Activated CD8-positive, alpha-beta memory T cell treated with anti-CD3 and anti-CD28 coated beads for 48 hours (primary cell): ENCODE data around the gene DTNBP1.

Experiments used
- DNase-seq, 3 experiments: peaks; one replicate each; pipeline ENCODE4 v3.0.0-alpha.2; 2020; ENCODE audit warnings: low read depth in 2 of 3, low spot score in 2 of 3

DTNBP1 gene

DNA sequence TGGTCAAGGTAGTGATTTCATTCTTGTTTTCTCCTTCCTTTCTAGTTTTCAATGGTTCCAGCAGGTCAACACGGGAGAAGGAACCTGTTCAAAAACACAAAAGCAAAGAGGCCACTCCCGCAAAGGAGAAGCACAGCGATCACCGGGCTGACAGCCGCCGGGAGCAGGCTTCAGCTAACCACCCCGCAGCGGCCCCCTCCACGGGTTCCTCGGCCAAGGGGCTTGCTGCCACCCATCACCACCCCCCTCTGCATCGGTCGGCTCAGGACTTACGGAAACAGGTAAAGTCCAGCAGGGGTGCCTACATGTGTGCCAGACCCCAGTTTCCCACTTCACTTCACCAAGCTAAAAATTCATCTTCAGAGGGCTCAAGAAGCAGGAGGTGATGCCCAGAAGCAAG is 175.6 kb downstream of the DTNBP1 start:
- no peak for DNase-seq

DNA sequence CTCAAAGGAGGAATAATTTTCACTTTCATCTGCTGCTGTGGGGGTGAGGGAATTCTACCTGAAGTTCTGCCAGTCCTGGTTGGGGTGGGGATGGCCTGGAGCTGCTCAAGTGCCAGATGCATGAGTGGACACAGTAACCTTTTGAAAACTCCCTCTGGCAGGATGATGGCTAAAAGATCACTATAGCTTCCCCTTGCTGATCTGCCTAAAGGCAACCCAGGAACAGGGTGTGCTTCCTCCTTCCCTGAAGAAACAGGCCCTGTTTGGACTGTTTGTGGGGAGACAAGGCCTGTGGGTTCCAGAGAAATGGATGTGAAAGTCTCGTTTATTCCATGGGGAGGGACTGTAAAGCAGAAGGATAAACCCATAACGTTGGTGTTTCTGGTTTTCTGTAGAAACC is 176.9 kb downstream of the DTNBP1 start:
- DNase-seq = no peak

DNA sequence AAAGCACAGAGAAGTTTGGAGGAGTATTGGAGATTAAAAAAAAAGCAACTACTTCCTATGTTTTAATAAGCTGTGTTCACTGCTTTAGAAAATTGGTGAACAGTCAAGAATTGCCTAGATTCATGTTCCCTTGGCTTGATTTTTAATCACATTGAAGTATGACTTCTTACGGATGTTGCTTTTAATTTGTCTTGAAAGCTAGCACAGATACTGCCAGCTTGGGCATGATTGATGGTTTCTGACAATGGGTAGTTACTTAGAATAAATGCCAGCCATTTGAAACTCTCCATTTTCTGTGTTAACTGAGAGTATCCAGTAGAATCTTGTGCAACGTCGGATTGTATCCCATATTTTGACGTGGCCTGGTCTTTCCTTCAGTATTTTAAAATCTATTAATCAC is 178.0 kb downstream of the DTNBP1 start:
- no peak for DNase-seq

DNA sequence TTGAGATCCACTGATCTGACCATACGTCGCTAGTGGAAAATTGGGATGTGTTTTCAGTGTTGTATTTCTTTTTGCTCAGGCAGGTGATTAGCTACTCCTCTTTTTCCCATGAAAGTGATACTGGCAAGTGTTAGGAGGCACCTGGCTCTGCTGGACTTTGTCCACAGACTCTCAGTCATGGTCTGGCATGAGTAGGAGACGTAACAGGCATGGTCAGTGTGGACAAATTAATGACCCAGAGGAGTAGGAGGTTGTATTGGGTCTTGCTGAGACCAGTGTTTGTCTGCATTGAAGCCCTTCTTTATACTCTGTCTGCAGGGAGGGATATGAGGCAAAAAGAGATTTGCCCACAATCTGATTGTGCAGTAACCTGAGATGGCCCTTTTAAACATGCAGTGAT is 178.7 kb downstream of the DTNBP1 start:
- no peak for DNase-seq

DNA sequence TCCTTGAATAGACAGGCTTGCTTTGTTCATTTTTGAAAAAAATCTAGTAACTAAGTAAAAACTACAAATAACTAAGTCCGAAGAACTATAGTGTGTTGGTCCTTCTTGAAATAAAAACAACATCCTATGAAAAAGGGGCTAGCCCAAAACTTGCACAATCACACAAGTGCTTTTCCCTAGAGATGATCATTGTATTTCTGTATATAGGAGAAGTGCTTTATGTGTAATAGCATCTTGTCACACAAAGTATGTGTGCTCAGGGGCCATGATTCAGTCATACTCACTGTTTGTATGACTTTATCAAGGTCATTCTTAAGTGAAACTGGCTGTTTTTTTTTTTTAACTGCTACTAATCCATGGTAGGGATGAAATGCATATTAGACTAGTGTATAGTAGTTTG is 179.8 kb downstream of the DTNBP1 start:
- no peak for DNase-seq

DNA sequence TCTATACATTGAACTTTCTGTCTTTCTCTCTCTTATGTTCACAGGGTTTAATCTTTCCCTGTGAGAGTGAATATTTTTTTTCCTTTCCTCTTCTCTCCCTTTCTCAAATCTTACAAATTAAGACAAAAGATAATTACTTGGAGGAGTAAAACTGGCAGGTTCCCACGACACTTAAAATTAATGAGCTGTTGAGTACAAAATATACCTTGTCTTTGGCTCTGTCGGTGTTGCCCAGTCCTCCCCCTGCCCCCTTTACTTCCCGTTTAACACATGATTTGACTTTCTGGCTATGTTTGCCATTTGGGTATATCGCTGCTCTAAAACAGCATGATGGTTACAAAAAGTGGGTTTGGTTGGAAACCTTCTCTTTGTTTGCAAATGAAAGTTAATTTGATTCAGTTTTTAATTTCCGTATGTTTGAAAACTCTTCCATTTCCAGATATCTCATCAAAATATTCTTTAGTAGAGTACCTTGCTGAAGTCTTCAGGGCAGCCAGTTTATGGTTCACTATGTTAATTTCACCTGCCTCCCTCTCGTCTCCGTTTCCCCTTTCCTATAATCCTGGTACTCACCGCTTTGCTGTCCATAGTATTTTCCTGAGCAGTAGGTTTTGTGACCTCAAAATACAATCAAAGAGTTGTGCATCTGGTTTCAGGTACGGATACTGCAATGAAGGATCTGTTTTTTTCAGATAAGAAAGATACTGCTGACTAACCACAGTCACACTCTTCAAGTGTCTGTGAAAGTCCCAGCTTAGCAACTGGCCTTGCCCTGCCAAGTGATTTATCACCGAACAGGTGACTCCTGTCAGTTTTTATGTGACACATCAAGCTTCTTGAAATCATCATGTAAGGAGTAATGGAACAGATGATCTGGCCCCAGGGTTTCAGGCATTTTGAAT is 181.2 kb downstream of the DTNBP1 start:
- no peak for DNase-seq

DNA sequence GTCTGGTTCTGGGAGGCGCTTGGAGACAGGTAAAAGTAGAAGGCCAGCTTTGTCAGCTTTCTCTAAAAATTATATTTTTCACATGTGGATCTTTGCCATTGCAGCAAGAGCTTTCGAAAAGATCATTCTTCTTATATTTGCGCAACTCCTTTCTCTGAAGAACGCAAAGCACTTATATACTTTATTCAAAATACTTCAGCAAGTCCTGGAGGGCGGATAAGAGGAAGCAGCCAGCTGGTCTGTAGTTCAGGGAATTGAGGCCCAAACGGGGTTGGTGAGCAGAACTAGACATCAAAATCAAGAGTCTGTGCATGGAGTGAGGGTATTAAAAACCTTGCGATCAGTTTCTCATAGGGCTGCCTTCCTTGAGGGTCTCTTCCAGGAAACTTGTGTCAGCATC is 182.3 kb downstream of the DTNBP1 start:
- no peak for DNase-seq

DNA sequence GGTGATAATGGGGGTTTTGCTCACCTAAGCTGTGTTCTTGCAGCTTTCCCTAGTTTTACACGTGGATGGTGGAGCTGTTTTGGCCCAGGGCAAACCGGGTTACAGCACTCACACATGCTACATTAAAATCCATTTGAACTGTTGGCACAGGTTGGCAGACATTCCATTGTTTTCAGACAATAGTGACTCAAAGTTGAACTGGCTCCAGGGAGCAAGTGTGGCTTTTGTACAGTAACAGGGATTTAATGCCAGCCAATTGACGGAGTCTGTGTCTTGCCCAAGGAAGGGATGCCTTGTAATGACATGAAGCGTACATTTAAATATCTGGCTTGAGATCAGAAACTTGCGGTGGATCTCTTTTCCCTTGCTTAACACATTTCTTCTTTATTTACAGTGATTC is 183.1 kb downstream of the DTNBP1 start:
- no peak for DNase-seq

DNA sequence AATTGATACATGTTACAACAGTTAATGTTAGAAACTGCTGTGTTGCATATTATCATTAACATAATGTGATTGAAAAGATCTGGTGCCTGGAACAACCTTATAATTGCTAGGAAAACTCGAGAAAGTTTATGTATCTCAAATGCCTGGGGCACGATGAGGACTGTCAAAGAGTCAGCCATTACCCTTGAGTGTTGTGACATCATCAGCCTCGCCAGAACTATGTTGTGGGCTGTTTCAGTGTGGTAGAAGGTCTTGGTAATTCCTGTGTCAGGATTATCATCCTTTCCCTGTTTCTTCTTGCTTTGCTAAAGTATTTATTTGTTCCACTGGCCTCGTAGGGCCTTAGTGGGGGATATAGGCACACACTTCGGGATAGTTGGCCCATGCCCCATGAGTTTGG is 185.1 kb downstream of the DTNBP1 start:
- DNase-seq = no peak

DNA sequence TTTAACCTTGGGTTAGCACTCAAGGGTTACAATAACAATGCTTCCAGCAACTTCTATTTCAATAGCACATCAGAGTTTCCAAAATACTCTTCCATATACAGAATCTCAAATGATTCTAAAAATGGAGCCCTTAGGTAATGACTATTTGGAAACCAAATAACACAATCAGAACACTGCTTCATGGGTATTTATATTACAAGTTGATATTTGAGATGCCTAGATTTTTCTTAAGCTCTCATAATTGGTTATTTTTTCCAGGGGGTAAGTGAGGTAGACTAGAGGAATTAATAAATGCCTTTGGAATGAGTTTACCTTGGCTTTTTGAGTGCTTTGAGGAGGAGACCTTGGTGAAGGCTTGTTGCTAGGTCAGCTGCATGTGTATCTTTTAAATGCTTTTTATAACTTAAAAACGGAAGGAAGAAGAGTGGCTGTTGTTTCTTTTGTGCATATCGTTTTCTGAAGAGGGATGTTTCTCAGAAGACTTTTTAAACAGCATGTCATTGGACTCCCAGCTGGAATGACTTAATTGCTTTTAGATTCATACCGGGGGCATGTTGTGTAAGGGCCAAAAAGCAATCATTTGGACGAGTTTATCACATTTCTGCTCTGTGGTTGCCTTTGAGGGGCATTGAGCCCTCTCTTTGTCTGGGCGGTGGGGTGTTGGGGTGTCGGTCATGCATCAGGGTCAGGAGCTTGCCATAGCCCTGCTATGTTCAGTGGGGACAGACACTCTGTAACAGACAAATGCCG is 186.0 kb downstream of the DTNBP1 start:
- no peak for DNase-seq

DNA sequence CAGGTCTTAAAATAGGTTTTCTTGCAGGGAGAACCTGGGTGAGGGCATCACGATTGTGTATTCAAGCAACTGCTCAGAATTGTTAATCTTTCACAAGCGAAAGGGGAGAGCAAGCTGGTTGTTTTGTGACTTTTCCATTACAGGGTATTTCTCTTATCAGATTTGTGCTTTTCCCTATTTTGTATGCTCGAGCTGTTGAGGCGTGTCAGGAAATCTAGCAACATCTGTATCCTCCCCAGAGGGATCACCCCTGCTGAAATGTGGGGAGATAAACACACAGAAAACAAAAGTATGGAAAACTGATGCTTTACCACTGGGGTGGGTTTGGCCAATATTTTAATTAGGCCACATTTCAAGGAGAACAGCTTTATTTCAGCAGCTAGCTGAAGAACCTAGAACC is 187.0 kb downstream of the DTNBP1 start:
- DNase-seq = no peak

DNA sequence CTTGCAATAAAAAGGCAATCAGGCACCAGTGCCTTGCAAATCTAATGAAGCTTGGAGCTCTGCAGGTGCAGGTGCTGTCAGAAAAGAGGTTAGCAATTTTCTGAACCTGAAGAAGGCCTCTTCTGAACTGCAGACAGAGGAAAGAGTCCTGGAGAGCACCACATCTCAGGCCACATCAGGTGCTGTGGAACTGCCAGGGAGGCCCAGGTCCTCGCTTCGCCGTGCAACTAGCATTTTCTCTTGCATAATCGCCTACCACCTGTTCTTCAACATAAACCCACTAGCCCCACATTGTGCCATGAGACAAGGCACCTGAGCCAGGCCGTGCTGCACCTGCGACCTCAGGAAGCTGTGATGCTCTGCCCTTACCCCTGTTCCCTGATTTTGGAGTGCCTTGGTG is 187.6 kb downstream of the DTNBP1 start:
- DNase-seq = no peak

DNA sequence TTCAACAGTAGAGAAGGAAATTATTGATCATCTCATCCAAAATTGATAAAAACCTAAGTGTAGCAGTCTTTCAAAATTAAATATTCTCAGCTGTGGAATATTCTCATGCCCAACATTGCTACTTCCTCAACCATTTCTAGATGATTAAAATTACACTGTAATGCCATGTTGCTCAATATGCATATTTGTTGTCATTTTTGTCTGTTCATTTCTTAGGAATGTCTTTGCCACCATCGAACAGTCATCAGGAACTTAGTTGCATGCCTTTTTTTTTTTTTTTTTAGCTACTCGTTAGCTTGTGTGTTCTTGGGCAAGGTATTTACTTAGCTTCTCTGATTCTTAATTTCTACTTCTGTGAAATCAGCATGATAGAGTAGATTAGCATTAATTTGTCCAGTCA is 188.6 kb downstream of the DTNBP1 start:
- no peak for DNase-seq

DNA sequence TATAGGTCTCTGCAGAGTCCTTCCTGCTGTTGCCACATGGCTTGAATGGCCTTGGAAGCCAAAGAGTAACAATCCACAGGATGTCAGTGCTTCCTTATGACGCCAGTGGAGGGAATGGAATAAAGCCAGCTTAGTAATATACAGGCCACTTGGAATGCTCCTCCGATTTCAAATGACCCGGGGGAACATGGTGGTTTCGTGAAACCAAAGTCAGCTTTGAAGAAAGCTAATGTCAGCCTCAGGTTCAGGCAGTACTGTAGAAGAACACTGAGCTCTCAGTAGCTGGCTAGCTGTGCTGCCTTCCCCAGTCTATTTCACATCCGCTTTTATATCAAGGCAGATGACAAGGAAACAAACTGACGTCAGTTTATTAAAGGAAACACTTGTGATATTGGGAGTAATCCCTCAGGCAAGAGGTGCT is 189.1 kb downstream of the DTNBP1 start:
- DNase-seq = no peak

DNA sequence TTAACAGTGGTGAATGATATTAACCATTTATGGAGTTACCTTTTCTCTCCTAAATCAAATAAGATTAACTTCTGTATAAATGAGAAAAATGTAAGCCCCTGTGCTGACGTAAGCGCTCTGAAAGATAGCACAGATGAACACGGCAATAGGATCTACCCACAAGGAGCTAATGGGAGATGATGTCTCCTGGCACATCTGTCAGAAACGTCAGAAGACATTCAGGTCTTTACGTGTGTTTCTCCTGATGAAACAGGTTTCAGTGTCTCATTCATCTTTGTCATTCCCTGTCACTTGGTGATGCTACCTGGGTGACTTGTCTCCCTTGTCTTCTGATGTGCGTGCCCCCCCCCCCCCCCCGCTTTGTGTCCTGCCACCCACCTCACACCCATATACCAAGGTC is 189.7 kb downstream of the DTNBP1 start:
- no peak for DNase-seq
